Vagina (tissue), 2 donors: ENCODE results near the gene OR4E2.

Experiments
- POLR2A ChIP-seq, 2 donors: fragments of 450-650 bp; IDR thresholded peaks; one replicate each; pipeline ENCODE4 v1.6.1; 2017; ENCODE audit warnings: antibody characterized with exemption in 2 of 2, mild to moderate bottlenecking in 2 of 2, moderate library complexity in 2 of 2
- POLR2AphosphoS5 ChIP-seq, 2 donors: sonication (generic); formaldehyde crosslinking; IDR thresholded peaks; one replicate each; pipeline ENCODE4 v1.9.0; 2017; ENCODE audit warnings: antibody characterized with exemption in 2 of 2, mild to moderate bottlenecking in 2 of 2, low read depth in 1 of 2; ENCODE audit not compliant: insufficient read depth in 1 of 2
- TF ChIP-seq, protein P1 (sequence below), 3 experiments: fragments of 450-650 bp in 2 of 3; fragments of 200-600 bp in 1 of 3; sonication (generic) in 1 of 3; IDR thresholded peaks; one replicate each; pipeline ENCODE4 v1.5.1; 2017 to 2019; ENCODE audit warnings: antibody characterized with exemption in 3 of 3, mild to moderate bottlenecking in 2 of 3, moderate library complexity in 2 of 3

DNA sequence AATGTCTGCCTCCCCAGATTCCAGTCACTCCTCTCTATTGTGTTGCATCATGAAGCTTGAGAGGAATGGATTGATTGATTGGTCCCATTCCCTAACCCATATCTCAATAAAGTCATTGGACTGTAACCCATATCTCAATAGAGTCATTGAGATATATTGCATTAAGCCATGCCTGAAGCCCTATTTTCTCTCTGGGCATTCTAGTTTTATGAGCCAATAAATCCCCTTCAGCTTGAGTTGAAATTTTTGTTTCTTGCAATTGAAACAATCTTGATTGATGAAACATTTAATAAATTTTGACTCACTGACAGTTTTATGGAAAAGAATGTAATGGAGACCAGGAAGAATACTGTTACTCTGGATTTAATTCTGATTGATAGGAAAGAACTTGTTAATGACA is 40.8 kb downstream of the OR4E2 start:
- TF ChIP-seq, protein P1, sequence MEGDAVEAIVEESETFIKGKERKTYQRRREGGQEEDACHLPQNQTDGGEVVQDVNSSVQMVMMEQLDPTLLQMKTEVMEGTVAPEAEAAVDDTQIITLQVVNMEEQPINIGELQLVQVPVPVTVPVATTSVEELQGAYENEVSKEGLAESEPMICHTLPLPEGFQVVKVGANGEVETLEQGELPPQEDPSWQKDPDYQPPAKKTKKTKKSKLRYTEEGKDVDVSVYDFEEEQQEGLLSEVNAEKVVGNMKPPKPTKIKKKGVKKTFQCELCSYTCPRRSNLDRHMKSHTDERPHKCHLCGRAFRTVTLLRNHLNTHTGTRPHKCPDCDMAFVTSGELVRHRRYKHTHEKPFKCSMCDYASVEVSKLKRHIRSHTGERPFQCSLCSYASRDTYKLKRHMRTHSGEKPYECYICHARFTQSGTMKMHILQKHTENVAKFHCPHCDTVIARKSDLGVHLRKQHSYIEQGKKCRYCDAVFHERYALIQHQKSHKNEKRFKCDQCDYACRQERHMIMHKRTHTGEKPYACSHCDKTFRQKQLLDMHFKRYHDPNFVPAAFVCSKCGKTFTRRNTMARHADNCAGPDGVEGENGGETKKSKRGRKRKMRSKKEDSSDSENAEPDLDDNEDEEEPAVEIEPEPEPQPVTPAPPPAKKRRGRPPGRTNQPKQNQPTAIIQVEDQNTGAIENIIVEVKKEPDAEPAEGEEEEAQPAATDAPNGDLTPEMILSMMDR (IDR thresholded peaks at IDR 0.05): no peak
- TF ChIP-seq POLR2A (IDR thresholded peaks at IDR 0.05) (no peak), POLR2AphosphoS5 (IDR thresholded peaks at IDR 0.05; ENCODE audit: insufficient read depth in 1 of 2, low read depth in 1 of 2) (no peak)
